ENCODE results near the gene PDE6C.

The PDE6C gene

DNA sequence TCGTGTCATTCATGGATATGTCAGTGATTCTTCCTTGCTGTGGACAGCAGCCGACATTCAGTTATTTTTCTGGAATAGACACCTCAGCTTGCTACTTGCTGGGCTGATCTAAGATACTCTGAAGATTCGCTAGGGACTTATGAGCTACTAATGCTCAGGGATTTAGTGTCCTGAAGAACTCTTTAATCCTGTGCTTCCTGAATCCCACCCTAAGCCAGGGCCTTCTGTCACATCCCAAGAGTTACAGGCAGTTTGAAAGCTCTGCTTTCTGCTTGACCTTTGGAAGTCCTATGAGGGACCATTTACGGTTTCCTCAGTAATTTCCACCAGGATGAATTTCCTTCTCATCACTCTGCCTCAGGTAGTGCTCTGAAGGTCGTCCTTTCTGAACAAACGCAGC is at the start of gene PDE6C:
TSS of gene PDE6C (plus strand) at position 227 of the 400 bp plus-strand sequence. CDS start 189 bp downstream, outside the sequence.
- DNase-seq, result no peak

DNA sequence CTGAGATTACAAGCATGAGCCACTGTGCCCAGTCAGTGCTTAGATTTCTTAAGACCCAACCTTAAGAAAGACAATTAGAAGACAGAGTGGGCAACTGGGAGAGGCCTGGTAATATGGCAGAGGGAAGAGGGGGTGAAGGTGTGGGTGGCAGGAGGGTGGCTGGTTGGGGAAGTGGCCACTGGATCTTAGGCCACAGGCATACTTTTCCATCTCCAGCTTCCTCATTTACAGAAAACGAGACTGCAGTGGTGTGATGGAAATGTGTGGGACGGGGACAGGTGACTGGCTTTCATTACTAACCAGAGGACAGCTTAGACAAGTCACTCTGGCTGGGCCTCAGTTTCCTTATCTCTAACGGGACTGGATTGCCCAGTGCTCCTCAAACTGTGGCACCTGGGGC is 46.9 kb upstream of the PDE6C start:
- no peak for DNase-seq

DNA sequence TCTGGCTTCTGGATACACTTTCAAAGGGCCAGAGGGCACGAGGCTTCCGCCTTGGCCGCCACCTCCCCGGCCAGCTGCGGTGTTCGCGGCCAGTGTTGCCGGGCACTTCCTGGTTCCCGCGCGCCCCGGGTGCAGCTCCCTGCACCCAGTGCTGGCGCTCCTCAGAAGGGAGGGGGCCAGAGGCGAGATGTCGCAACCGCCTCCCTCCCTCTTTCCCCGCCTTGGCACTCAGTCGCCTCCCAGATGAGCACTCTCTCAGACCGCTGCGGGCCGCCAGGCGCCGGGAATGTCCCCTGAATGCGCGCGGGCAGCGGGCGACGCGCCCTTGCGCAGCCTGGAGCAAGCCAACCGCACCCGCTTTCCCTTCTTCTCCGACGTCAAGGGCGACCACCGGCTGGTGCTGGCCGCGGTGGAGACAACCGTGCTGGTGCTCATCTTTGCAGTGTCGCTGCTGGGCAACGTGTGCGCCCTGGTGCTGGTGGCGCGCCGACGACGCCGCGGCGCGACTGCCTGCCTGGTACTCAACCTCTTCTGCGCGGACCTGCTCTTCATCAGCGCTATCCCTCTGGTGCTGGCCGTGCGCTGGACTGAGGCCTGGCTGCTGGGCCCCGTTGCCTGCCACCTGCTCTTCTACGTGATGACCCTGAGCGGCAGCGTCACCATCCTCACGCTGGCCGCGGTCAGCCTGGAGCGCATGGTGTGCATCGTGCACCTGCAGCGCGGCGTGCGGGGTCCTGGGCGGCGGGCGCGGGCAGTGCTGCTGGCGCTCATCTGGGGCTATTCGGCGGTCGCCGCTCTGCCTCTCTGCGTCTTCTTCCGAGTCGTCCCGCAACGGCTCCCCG is 45.7 kb upstream of the PDE6C start, which contains the start of gene FFAR4:
TSS of gene FFAR4 (plus strand) at position 231 of the 842 bp plus-strand sequence. CDS start at position 287, 56 bp downstream.
- peak in 1 of 2 donors; percentile 14 for DNase-seq

DNA sequence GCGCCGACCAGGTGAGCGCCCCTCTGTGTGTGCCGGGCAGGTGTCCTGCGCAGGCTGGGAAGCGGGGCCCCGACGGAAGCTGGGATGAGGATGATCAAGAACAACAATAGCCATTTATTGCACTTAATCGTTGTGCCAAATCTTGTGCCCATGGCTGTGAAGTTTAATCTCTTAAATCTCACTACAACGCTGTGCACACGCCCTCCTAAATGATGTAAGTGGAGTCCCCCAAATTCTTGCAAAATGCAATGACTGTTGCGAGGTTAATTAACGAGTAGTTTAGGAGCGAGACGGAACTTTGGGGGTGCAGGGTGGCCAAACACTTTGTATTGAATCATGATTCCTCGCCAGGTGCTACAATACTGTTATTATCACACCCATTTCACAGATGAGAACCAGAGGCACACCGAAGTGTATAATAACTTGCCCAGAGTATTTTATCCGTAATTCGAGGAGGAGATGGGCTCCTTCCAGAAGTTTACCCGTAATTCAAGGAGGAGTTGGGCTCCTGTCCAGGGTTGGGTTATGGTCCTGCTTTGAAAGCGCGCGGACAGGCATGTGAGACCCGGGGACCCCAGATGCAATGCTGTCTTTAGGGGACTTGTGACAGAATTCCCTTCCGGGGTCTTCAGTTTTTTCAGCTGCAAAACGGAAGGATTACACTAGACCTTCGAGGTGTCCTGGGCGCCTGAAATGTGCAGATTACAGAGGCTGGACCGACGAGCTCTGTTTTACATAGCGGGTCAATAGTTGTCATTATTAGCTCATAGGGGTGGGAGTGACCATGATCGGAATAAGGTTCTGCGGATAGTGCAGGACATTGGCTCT is 44.8 kb upstream of the PDE6C start:
- DNase-seq, result no peak

DNA sequence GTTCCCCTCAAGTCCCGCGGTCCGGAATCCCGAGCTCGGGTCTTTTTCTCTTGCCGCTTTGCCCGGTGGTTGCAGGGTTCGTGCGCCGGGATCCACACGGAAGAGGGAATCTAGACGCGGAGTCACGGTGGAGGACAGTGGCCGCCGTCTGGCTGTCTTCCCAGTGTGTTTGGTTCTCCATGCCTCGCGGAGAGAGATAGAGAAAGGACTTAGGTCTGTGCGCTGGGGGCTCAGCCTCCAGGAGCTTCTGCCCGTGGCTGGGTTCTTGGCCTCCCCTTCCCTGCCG is 44.3 kb upstream of the PDE6C start:
- DNase-seq, result no peak

DNA sequence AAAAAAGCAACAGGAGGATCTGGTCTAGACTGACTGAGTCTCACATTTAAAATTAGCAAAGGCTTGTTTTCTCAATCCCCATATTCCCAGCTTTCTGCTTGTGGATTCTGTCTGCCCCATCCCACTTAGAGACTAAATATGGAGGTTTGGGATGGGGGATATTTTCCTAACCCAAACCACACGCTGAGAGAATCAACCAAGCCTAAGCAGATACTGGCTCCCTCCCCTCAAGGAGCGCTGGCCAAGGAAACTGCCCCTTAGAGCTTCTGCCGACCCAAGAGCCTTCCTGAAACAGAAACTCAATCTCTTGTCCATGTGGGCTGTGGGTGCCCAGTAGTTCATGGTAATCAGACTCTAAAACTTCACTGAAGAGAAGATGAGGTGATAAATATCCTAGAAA is 42.0 kb upstream of the PDE6C start:
- DNase-seq, result no peak

DNA sequence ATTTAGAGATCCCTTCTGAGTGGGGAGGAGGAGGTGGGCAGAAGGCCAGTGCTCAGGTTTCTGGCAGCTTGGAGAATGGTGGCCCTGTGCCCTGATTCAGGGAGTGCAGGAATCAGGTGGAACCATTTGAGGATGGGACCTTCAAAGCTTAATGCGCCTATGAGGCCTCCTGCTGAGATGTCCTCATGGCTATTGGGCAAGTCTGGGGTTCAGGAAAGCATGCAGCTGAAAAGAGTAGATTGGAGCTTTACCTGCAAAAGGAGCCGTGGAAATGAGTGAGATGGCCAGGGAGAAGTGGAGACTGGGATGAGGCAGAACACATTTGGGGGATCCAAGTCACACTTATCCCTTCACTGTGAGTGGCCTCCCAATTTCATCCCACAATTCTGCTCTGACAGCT is 39.7 kb upstream of the PDE6C start:
- no peak for DNase-seq

DNA sequence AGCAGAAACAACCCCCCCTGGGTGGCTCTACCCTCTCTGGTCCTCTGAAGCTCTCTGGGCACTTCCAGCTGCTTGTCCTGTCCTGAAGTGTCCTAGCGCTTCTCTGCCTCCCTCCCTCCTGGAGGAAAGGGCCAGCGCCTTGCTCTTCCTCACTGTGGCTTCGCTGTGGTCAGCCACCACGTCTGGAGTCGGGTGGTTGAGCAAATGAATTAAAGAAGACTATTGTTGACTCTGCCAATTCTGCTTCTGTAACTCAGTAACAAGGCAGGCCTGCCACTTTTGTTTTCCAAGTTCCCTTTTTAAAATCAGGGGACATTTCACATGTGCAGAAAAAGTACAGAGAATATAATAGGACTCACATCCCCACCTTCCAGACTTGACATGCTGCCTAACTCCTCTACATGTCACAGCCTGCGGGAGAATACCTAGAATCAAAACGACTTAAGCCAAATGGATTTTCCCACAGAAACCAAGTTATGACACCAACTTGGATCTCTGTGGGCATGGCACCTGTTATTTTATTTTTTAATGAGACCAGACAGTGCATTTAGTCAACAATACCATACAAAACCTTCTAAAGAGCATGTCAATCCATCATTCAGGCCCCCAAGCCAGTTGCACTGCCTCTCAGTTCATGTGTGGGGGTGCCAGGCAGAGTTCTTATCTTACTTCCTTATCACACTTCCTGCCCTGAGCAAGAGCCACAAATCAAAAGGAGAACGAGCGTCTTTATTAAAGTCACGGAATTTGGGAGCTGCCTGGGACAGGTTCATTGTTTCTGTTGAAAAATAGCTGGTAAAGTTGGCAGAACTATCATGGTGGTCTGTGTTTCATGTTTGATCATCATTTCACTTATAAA is 39.1 kb upstream of the PDE6C start:
- DNase-seq, result no peak

DNA sequence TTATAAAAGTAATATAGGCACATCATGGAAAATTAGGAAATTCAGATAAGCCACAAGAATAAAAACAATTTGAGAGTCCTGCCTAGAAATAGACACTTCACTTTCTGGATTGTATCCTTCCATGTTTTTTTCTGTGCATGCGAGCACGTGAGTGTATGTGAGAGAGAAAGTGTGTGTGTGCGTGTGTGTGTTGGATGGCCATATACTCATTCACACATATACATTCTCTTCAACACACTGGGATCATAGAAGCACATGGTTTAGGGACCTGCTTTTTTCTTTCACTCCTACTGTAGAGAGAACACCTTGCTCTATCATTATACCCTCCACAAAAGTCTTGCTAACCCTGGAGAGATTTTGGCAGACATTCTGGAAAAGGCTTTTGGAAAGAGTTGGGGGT is 38.4 kb upstream of the PDE6C start:
- DNase-seq, result no peak

DNA sequence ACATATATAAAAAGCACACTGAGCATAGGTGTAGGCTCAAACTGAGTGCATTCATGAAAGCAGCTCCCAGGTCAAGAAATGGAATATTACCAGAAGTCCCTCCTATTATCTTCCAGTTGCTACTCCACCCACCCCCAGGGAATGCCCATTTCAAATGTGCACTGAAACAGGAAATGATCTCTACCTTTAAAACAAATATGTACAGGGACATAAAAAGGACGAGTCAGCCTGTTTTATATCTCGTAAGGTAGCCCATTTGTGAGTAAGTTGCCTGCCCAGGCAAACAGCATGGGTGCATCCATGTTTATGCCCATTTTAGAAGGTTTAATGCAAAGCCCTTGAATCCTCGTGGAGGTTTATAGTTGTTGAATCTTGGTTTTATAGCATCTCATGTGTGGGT is 35.4 kb upstream of the PDE6C start:
- DNase-seq, result no peak

DNA sequence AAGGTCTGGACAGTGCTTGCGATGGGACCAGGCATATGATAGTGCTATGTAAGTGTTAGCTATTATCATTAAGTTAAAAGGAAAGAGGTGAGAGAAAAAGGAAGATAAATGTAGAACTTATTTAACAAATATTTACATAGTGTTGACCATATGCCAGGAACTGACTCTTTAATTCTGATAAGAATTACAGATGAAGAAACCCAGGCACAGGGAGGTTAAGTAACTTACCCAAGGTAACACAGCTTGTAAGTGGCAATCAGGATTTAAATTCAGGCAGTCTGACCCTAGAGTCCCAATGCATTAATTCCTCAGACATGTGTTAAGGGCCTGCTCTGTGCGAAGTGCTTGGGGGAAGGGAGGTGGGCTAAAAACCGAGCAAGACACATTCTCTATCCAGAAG is 34.8 kb upstream of the PDE6C start:
- DNase-seq, result no peak

DNA sequence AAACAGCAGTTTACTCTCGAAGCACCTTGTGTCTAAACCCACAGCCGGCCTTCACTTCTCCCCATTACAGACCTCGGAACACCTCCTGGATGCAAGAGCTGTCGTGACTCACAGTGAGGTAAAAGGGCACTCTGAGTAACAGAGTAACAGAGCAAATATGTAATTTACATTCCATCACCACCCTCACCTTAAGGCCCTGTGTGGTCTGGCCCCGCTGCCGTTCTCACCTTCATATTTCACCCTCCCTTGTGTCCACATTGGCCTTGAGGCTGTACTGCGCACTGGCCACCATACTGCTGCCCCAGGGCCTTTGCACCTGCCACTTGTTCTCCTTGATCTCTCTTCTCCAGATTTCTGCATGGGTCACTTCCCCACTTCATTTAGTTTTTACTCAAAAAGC is 33.2 kb upstream of the PDE6C start:
- DNase-seq, result no peak

DNA sequence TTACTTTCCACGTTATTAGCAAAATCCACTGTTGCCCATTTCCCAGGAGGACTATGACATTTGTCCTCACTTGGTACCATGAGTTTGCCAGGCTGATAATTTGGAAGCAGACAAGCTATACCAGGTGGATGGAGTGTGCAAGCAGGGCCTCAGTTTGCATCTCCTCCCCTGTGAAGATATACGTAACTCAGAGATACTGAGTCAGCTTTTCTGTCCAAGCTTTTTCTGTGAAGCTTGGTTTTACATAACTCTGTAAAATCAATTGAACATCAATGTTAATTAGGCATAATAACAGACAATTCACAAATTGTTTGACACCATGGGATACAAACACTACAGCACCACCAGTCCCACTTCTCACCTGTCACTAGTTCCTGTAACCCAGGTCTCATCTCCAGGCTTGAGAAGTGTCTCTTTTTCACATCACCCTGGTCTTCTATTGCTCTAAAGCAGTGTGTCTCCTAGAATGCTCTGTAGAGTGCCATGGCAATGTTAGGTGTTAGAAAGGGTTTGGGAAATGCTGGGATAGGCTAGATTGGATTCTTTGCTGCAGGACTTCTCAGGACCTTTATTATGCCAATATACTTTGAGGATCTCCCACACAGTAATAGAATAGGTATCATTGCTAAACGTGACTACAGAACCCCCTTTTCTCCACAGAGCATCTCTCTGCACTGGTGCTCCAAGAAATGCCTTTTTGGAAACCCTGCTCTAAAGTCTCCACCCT is 32.2 kb upstream of the PDE6C start:
- DNase-seq, result no peak

DNA sequence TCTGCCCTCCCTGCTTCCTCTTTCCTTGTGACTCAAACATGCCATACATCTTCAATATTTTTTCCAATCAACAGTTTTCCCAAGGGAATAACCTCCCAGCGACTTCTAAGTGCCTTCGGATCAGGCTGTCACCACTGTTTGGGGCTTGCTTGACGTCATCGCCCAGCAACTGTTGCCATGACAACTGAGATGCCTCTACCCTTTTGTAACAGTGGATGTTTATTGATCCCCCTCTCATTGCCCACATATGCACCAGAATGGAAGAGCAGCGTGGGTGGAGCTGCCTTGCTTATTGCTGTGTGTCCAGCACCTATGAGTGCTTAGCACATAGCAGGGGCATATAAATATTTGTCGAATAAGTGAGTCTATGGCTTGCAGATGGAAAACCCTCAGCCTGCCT is 31.5 kb upstream of the PDE6C start:
- no peak for DNase-seq

DNA sequence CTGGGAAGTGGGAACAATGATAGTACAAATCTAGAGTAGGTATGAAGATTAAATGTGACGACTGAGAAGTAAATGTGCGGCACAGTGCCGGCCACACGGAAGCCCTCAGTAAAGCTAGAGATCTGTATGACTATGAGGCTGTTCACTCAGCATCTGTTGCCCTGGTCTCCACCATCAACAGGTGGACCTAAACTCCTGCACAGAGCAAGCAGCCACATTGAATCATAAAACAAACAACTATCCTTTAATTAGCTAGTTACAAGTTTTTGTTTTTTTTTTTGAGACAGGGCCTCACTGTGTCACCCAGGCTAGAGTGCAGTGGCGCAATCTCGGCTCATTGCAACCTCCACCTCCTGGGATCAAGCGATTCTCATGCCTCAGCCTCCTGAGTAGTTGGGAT is 27.9 kb upstream of the PDE6C start:
- DNase-seq, result no peak

DNA sequence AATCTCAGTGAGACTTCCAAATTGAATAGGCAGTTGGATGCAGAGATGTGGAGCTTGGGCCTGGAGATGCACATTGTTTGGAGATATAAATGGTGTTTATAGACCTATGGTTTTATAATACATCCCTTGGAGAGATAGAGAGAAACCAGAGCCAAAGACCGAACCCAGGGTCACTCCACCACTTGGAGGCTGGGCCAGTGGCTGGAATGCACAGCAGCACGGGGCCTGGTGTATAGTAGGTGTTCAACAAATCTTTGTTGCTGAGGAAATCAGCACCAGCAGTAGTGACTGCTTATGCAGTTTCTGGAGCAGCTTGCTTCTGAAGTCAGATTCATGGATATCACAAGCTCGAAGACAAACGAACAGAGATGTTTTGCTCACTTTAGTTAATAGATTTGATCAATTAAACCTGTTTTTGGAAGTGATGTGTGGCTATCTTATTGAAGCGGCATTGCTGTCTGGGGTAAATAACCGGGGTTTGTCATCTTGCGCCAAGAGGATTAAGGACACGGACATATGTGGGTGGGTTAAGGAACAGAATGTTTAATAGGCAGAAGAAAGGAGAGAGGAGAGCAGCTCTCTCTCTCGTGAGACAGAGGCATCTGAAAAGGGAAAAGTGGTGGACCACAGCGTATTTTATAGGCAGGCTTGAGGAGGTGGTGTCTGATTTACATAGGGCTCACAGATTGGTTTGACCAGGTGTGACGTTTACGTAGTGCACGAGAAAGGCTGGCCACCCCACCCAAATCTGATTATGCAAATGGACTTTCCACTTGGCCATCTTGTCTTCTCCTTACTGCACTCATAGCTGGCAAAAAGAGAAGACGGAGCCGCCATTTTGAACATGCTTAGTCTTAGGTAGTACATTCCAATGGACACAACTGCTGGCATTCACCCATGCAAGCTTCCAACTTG is 22.4 kb upstream of the PDE6C start:
- no peak for DNase-seq

DNA sequence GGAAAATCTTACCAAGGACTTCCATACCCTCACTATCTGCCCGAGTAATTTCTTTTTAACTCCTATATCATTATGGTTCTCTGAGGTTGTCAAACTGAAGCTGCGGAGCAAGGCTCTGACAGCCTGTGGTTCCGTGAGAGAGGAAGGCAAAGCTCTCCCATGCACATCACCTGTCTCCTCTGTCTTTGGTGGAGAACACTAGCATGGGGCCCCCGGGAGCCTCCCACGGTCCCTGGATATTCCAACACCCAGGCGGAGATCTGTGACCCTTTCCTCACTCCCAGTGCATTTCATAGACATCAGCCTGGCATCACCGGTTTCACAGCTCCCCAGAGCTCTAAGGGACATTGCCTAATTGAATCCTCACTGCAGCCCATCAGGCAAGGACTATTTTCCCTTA is 21.7 kb upstream of the PDE6C start:
- DNase-seq, result no peak

DNA sequence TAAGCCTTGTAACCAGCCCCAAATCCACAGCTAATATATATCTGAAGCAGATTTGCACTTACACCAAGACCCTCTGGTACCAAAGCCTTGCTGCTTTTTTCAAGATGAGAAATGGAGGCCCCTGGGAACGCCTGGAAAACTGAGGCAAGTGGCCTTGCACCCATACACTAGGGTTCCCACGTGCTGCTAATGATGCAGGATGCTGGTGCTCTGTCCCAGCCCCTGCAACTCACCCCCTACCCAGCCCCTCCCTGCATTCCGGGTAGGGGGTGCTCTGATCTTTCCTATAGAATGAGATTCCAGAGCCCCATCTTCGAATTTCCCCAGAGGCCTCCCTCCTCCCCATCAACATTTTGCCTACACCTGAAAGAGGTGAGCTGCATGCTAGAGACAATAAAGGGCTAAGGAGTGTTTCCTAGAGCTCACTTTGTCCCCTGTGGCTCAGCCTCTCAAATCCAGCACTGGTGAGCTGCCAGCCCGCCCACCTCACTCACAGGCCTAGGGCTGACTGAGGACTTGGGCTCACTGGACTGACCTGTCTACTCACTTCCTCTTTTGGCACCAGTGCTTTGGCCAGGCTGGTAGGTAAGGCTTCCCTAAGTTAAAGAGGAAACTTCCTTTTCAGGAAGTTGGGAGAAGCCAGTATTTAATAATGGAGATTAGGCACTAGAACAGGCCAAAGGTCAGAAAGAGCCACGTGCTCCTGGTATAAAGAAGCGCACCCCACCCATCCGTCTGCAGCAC is 21.1 kb upstream of the PDE6C start:
- DNase-seq, result no peak

DNA sequence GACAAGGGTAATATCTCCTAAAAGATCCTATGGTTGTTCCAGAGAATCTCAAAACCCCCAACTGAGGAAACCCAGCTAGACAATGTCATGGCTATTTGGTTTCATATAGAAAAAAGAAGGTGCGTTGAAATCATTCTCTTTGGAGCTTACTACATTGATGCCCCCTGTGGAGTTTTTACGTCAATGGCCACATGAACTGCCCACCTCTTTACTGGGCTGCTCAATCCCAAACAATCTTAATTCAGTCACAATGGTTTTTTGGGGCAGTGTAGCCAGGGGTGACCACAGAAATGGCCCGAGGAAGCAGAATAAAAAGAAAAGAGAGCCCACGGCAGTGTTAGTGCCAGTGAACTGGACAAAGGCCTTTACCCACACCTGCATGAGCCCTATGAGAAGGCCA is 19.1 kb upstream of the PDE6C start:
- no peak for DNase-seq

DNA sequence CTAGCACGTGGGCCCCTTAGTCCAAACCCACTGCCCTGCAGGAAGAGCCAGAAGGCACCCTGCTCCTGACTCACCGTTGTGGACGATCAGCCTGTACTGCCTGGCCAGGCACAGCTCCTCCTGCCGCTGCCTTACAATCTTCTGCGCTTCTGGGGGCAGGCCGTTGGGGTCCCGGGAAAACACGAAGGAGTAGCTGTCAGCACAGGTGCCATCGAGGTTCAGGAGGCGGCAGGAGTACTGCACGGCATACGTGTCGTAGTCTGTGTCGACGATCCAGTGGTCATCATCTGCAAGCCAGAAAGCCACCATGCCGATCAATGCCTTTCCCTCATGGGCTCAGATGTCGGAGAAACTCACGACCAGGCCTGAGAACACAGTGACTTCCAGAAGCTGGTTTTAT is 18.6 kb upstream of the PDE6C start:
- no peak for DNase-seq

DNA sequence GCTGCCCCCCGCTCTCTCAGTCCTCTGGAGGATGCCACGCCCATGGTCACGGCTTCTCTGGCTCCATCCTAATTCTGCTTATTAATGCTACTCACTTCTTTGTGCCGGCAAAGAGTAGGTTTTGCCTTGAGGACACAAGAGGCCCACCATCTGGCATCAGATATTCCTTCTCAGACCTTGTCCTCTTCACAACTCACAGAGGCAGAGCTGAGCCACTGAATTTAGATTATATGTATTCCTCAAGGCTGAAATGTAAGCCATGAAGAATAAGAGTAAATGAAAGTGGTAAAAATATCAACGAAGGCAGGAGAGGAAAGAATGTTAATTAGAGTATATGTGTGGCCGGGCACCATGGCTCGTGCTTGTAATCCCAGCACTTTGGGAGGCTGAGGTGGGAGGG is 17.8 kb upstream of the PDE6C start:
- DNase-seq, result no peak

Data from CD4-positive, alpha-beta T cell treated with Interleukin-4 for 1 hour (primary cell).